ENCODE results near the gene ADIRF. TPM values are rescaled to one million over a fixed set of nuclear protein-coding genes. Genes with fewer than 3 reads are reported as not detected.
"Not testable (repeated sequence)": the region's sequence is repeated elsewhere in the genome, so short reads cannot be mapped to it uniquely, and the experiment has no call there.

ADIRF gene
- total RNA-seq: not detected in 2 replicates

DNA sequence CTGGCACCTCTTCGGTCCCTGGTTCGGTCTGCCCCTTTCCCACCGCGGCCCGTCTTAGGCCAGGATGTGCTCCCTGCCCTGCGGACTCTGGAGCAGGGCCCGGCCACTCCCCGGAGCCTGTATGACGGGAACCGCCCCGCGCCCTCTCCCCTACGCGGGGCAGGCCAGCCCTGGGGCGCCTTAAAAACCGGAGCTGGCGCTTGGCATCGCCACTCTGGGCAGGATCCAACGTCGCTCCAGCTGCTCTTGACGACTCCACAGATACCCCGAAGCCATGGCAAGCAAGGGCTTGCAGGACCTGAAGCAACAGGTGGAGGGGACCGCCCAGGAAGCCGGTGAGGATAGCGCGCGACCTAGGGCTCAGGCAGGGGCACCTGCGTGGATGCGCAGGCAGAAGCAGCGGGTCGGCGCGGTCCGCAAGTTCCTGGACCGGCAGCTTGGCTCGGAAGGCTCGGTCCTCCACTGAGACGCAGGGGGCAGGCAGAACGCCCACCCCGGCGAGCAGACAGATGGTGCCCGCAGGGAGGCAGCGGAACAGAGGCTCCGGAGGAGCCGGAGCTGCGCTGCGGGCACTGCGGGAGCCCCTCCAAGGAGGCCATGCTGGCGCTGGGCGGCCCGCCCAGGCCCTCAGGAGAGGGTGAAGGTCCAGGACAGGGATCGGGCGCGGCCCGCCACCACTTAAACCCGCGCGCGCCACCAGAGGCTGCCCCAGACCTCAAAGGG, at the start of gene ADIRF:
TSS of gene ADIRF (plus strand) at position 212 of the 723 bp plus-strand sequence. CDS start at position 275, 63 bp downstream.
- intact Hi-C loops (cut with micrococcal nuclease): no loop called here

DNA sequence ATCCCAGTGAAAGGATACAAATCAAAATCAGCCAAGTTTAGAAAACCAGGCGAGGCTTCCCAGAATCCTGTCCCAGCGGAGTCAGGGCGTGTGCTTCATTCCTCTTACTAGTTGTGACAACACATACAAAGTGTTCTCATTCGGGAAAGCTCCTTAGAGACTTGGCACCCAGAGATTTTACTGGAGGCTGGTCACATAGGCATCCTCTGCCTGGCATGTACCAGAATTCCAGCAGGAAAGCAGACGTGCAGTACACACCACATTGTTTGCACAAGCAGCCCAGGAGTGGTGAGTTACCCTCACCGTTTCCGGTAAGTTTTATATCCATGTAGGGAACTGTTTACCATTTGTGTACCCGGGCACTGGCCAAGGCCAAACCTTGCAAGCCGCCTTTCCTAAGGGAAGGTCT, 45.7 kb upstream of the ADIRF start:
- intact Hi-C loops (cut with micrococcal nuclease): no loop called here

DNA sequence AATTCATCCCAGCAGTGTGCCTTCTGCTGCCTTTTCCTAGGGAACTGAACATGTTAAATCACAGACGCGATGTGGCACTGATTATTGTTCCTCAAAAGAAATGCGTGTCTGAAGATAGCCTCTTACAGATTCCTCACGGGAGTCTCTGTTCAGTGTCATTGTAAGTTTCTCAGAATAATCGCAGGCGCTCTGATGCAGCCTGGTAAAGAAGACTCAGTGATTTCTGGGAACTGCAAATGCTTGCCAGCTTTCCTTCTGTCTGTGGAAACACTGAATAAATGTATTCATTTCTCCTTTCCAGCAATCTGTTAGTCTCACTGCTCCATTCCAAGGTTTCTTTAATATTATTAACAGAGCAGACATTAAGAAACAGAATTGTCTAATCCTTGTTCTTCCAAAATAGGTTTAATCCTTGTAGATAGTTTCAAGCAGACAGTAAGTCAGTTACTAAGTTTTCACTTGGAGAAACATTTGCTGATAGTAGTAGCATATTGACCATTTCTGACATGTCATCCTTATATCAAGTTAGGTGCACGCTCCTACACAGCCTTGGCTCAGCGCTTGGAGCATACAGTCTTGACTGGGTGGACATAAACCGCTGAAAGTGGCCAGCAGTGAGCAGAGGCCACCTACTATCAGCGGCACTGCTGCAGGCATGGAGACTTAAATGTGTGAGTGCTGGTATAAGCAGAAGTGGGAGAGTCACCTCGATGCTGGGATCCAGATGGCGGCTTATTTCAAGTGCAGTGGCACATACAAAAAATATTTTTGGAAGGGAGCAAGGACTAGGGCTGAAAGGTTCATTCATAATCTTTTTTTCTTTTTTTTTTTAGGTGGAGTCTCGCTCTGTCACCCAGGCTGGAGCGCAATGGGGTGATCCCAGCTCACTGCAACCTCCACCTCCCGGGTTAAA, 38.6 kb upstream of the ADIRF start:
- intact Hi-C loops (cut with micrococcal nuclease): no loop called here

DNA sequence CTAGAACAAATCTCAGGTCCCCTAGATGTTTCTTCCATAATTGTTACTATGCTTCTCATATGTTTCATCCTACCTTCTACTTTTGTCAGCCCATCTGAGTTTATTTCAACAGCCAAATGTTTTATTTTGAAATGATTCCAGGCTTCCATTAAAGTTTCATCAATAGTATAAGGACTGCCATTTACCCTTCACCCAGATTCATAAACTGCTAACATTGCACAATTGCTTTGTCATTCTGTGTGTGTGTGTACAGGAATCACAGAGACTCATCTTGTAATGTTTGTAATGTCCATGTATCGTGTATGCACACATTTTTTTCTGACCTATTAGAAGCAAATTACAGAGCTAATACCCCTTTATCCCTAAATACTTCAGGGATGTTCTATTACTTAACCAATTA, 36.4 kb upstream of the ADIRF start:
- intact Hi-C loops (cut with micrococcal nuclease): no loop called here

DNA sequence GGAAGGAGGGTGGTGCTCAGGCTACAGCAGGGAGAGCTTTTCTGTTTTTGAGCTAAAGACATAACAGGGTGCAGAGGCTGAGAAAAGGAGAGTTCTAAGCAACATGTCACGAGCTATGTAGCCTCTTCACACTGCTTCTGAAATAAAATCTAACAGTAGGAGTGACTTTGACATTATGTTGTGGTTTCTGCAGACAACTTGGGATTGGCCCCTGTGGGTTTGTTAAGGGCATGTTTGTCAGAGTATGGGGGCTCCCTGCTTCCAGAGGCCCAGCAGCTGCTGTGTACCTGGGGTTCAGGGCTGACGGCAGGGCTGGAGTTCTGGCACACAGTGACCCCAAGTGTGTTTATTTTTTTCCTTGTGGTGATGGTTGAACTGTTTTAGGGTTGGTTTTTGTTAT, 35.6 kb upstream of the ADIRF start:
- intact Hi-C loops (cut with micrococcal nuclease): no loop called here

DNA sequence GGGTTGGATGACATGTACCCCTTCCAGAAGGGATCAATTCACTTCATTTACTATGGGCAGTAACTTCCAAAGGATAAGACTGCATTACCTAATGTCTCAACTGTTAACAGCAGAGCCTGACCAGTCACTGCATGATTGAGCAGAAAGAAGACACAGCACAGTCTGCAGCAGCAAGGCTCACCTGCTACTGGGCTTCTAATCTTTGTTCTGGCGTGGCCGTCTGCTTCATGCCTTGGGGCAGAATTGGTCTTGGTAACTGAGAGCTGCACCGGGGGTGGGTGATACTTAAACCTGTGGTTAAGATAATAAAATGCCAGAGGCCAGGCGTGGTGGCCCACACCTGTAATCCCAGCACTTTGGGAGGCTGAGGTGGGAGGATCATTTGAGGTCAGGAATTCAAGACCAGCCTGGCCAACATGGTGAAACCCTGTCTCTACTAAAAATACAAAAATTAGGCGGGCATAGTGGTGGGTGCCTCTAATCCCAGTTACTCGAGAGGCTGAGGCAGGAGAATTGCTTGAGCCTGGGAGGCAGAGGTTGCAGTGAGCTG, 34.0 kb upstream of the ADIRF start:
- intact Hi-C loops (cut with micrococcal nuclease): not testable (repeated sequence)

DNA sequence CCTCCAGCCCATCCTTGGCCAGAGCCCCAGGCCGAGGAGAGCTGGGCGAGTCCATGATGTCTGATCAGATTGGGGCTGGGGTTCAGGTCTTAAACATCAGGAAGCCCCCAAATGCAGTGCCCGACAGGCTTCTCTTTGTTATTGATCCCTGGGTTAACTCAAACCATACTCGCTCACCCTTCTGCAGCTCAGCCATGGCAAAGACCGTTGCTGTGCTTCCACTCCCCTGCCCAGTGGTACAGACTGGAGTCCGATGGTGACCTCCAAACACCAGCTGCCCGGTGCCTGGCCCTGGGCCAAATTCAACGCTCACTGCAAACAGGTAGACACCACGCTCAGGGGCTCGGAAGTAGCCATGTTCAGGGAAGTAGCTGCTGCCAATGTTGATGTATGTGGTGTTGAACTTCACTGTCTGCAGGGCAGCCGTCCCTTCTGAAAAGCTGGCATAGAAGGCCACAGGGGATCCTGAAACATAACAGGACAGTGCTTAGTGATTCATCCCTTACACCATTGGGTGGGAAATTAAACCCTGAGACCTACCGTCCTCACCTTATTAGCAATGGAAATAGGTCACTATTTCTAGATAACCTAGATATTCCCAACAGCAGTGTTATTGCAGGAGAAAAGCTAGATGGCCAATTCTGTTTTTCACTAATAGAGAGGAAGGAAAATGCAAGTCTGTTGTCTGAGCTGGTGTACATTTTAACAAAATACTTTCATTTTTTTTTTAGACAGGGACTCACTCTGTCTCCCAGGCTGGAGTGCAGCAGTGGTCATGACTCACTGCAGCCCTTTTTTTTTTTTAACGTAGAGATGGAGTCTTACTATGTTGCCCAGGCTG, 31.4 kb upstream of the ADIRF start:
- intact Hi-C loops (cut with micrococcal nuclease): loop anchor here (5.0 kb wide), 1 partner anchor 570 kb away; no protein-coding TSS in a partner anchor

DNA sequence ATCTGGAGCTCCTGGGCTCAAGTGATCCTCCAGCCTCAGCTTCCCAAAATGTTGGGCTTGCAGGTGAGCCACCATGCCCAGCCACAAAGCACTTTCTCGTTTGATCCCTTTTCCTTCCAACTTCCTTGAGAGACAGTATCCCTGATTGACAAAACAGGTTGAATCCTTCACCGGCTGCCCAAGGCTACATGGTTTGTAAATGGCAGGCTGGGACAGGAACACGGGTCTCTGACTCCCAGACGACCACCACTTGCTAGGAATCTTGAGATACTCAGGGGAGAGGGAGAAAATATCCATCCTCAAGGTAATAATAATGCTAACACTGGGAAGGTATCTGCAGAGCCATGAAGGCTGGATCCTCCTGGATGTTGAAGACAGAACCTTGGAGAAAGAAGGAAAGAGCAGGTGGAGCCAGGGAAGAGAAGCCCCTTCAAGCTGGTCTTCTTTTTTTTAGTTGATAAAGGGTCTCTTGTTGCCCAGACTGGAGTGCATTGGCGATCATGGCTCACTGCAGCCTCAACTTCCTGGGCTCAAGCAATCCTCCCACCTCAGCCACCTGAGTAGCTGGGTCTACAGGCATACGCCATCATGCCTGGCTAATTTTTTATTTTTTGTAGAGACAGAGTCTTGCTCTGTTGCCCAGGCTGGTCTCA, 30.7 kb upstream of the ADIRF start:
- intact Hi-C loops (cut with micrococcal nuclease): loop anchor here (2.0 to 5.0 kb wide), 5 partner anchors 179 to 570 kb away; no protein-coding TSS in a partner anchor

DNA sequence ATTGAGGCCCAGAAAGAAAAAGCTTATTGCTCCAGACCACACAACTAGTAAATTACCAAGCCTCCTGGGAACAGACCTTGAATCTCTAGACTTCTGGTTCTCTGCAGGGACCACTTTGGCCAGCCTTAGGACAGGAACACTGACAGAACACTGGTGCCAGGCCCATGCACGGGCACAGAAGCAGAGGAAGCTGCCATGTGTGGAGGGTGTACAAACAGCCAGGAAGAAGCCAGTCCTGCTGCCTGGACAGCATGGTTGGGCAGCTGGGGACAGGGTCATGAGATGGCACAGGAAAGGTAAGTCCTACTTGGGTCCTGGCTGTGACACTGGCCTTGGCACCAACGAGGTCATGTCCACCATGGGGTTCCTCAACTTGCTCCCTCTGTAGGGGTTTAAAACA, 30.0 kb upstream of the ADIRF start:
- intact Hi-C loops (cut with micrococcal nuclease): loop anchor here (2.0 to 5.0 kb wide), 5 partner anchors 179 to 569 kb away; no protein-coding TSS in a partner anchor

DNA sequence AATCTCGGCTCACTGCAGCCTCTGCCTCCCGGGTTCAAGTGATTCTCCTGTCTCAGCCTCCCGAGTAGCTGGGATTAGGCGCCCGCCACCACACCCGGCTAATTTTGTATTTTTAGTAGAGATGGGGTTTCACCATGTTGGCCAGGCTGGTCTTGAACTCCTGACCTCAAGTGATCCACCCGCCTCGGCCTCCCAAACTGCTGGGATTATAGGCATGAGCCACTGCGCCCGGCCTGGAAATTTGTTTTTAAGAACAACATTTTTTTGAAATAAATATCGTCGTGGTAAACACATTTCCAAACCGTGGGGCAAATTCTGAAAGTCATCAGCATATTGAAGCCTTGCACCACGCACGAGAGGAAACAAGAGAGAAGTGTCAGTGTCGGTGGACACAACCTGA, 28.2 kb upstream of the ADIRF start:
- intact Hi-C loops (cut with micrococcal nuclease): not testable (repeated sequence)

DNA sequence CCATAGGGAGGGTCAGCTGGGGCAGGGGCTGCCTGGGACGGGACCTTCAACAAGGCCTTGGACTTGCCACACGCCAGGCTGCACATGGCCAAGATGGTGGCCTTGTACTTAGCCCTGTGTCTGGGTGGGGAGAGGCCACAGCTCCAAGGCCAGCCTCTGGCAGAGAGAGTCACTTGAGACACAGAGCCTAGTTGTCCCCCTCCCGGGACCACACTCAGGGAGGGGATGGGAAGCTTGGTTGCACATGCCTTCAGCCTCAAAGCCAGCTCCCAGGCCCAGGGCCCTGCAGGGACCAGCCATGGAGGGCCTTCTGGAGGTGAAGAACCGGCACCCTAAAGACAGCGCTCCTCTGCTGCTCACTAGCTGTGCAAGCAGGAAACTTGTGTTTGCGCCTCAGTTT, 27.6 kb upstream of the ADIRF start:
- intact Hi-C loops (cut with micrococcal nuclease): no loop called here

DNA sequence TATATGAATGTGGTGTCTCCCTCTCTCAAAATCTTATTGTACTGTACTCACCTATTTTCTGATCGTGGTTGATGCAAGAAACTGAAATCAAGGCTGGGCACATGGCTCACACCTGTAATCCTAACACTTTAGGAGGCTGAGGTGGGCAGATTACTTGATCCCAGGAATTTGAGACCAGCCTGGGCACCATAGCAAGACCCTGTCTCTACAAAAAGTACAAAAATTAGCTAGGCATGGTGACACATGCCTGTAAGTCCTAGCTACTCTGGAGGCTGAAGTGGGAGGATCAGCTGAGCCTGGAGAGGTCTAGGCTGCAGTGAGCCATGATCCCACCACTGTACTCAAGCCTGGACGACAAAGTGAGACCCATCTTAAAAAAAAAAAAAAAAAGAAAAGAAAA, 26.9 kb upstream of the ADIRF start:
- intact Hi-C loops (cut with micrococcal nuclease): no loop called here

DNA sequence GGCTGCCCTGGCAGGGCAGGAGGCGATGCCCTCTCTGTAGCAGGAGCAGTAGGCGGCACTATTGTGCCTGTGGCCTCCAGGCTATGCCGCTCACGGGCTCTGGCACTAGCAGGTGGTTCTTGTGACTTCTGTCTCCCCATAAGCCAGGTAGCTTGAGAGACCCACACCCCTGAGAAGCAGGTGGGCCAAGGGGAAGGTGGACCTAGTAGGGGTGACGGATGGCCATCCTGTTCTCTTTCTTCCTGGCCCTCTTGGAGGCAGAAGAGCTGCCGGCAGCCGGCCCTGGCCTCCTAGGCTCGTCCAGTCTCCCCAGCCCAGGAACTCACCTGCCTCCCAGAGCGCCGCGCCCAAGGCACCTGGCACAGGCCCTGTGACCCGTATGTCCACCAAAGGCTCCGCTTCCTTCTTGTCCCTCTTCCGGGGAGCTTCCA, 26.3 kb upstream of the ADIRF start:
- intact Hi-C loops (cut with micrococcal nuclease): no loop called here

DNA sequence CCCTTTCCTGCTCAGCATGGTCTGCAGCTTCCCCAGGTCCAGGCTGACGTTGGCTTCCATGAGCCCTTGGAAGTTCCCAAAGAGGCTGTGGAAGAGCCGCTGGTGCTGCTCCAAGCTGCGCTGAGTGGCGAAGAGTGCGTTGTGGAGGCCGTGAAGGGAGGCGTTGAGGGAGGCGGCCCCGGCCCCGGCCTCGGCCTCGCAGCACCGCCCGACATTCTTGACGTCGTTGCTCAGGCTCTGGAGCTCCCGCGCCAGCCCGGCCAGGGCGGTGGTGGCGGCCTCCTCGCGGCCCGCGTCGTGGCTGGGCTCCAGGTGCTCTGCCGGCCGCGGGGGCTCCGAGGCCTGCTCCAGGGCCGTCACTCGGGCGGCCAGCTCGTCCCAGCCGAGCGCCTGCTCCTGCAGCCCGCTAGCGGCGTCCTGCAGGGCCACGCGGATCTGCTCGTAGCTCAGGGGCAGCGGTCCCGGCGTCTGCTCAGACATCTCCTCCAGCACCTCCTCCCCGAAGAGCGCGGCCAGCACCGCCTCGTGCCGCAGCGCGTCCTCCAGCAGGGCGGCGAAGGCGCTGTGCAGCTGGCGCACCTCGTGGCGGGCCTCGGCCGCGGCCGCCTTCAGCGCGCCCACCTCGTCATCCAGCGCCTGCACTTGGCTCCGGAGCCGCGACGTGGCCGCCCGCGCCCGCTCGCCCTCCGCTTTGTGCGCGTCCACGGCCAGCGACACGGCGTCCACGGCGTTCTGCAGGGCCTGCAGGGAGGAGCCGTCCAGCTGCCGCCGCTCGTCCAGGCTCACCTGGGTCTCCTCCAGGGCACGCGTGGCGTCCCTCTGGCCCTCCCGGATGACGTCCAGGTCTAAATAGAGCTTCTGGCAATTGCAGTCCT, 25.6 kb upstream of the ADIRF start:
- intact Hi-C loops (cut with micrococcal nuclease): no loop called here

DNA sequence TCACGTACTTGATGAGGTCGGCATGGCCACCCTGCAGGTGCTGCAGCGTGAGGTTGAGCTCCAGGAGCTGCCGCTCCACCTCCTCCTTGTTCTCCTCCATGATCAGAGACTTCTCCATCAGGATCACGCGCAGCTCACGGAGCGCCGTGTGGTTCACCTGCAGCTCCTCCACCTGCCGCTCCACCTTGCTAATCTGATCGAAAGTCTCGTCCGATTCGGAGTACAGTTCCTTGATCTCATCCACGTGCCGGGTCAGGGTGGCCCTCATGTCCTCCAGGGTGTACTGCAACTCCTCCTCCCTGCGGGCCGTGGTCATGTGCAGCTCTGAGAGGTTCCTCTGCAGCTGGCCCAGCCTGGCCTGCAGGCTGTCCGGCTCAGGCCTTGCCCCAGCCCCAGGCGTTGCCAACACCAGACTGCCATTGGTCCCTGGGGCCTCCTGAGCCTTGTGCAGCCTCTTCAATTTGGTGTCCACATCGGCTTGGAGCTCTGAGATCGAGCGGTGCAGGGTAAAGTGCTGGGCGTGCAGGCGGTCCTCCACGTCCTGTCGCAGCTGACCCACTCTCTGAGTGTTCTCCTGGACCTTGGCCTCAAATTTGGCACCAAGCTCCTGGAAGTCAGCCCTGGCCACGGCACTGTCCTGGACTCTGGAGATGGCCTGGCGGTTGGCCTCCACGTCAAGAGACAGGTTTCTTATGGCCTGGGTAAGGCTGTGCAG, 24.8 kb upstream of the ADIRF start:
- intact Hi-C loops (cut with micrococcal nuclease): no loop called here

DNA sequence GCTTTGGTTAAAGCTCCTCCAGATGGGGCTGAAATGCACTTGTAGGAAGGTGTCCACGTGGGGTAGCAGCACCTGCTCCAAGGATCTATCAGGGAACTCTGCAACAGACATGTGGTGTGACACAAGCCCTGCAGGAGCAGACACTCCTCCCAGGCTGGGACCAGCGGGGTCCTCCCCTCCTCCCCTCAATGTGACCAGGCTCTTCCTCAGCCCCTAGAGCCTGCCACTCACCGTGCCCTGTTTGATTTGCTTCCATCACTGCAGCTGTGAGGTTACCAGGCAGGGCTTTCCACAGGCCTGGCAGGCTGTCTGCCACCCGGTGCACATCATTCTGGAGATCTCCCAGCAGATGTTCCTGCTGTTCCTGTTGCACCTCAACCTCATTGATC, 24.3 kb upstream of the ADIRF start:
- intact Hi-C loops (cut with micrococcal nuclease): no loop called here

DNA sequence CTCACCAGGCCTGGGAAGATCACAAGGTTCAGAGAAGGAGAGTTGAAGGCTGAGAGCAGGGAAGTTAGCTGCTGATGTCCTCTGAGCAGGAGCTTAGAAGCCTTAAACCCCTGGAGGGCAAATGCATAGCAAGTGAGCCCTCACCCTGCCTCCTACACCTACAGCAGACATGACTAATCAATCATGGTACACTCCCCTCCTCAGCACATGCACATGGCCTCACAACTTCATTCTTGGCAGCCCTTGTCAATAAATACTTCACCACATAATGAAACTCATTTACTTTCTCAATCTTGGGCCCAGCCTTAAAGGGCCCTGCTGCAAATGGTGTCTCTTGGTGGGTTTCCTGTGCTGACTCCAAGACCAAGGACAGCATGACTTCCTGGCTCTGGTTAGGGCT, 23.8 kb upstream of the ADIRF start:
- intact Hi-C loops (cut with micrococcal nuclease): no loop called here

DNA sequence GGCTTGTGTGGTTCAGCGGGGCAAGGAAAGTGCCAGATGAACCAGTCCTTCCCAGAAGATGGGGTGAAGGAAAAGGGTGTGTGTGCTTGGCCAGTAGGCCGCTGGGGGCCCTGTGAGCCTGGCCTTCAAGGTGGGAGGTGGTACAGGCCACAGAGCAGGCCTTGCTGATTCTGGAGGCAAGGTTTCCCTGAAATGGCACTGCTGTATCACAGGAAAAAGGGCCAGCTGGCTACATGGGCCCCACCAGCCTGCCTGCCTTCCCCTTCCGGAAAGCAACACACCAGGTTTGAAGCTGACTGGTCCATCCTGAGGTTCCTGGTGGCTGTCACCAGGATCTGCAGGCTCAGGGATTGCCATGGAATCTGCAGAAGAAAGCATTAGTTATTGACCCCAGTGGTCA, 23.4 kb upstream of the ADIRF start:
- intact Hi-C loops (cut with micrococcal nuclease): no loop called here

All from T-helper 1 cell treated with Interleukin-12 subunit alpha and Interleukin-12 subunit beta and Interleukin-4 antibody, amounts not matched to agents 30 ng/mL and 1 ng/mL, for 36 hours (primary cell).